HK-2 (cell line): ENCODE results near the gene ARRB2.
"Not testable (repeated sequence)": the region's sequence is repeated elsewhere in the genome, so short reads cannot be mapped to it uniquely, and the experiment has no call there.

Experiments
- DNase-seq: peaks from one replicate; pipeline ENCODE4 v3.0.0-alpha.2; 2018; ENCODE audit not compliant: unreplicated experiment

The ARRB2 gene

GRCh38 chr17:4709794-4710692, at the start of gene ARRB2:
Gene ARRB2 (plus strand): TSS chr17:4710632. CDS start chr17:4710722, 90 bp downstream.
- DNase-seq = peak; percentile 98

- no peak for DNase-seq
These were observed 46.7 kb upstream of the ARRB2 start for GRCh38 chr17:4663711-4664110.

GRCh38 chr17:4664230-4664629, 46.2 kb upstream of the ARRB2 start:
- no peak for DNase-seq

- DNase-seq = no peak
These were observed 45.4 kb upstream of the ARRB2 start for GRCh38 chr17:4665027-4665426.

GRCh38 chr17:4666296-4666695, 44.1 kb upstream of the ARRB2 start:
- DNase-seq = no peak

- no peak for DNase-seq
These were observed 43.3 kb upstream of the ARRB2 start for GRCh38 chr17:4667166-4667565.

GRCh38 chr17:4672055-4672630, 38.3 kb upstream of the ARRB2 start:
- DNase-seq = no peak

GRCh38 chr17:4672751-4673150, 37.7 kb upstream of the ARRB2 start:
- no peak for DNase-seq

- DNase-seq = no peak
These were observed 37.3 kb upstream of the ARRB2 start for GRCh38 chr17:4673169-4673568.

- DNase-seq = no peak
These were observed 36.3 kb upstream of the ARRB2 start for GRCh38 chr17:4673986-4674684.

GRCh38 chr17:4674685-4674998, 35.8 kb upstream of the ARRB2 start:
- DNase-seq = no peak

GRCh38 chr17:4675791-4676190, 34.6 kb upstream of the ARRB2 start:
- DNase-seq = no peak

GRCh38 chr17:4676791-4677190, 33.6 kb upstream of the ARRB2 start:
- no peak for DNase-seq

GRCh38 chr17:4678448-4679026, 31.9 kb upstream of the ARRB2 start:
- peak; percentile 80 for DNase-seq

GRCh38 chr17:4679658-4680057, 30.8 kb upstream of the ARRB2 start:
- peak; percentile 79 for DNase-seq

GRCh38 chr17:4683739-4684138, 26.7 kb upstream of the ARRB2 start:
- DNase-seq = not testable (repeated sequence)

- DNase-seq = not testable (repeated sequence)
These were observed 20.6 kb upstream of the ARRB2 start for GRCh38 chr17:4689872-4690271.

GRCh38 chr17:4690745-4691144, 19.7 kb upstream of the ARRB2 start:
- no peak for DNase-seq

GRCh38 chr17:4691686-4692085, 18.7 kb upstream of the ARRB2 start:
- DNase-seq = no peak

- DNase-seq = no peak
These were observed 17.0 kb upstream of the ARRB2 start for GRCh38 chr17:4693416-4693815.

GRCh38 chr17:4696437-4696805, 14.0 kb upstream of the ARRB2 start:
- DNase-seq = no peak

GRCh38 chr17:4699401-4700056, 10.9 kb upstream of the ARRB2 start:
- DNase-seq = not testable (repeated sequence)
